ENCODE data around the gene FGGY. TPM values are rescaled to one million over a fixed set of nuclear protein-coding genes. Genes with fewer than 3 reads are reported as not detected.

FGGY gene
- total RNA-seq, 2 donors from 2014 or later, result 12.2 to 17.4 TPM

DNA sequence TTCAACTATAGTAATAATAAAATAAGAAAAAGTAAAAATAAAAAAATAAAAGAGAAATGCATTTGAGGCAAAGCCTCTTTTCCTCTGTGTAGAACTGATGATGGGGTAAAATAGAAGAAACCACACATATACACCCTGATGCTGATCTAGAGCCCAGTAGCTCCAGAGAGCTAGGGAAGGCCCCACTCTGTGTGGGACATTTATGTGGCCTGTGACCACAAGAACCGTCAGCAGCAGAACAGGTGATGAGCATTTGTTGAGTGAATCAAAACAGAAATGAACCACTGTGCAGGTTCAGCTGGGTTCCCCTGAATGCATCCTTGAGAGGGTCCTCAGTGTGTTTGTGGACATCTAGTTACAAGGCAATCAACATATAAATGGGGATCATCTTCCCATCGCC, 296.0 kb downstream of the FGGY start:
- no peak for DNase-seq
- no peaks in the 10 kb centered on the region for H3K9me3 ChIP-seq
- H3K4me1 ChIP-seq, result peaks cover 41% of the 10 kb centered on the region
- TF ChIP-seq POLR2A (IDR thresholded peaks at IDR 0.05), result no peak
- TF ChIP-seq, protein P1, sequence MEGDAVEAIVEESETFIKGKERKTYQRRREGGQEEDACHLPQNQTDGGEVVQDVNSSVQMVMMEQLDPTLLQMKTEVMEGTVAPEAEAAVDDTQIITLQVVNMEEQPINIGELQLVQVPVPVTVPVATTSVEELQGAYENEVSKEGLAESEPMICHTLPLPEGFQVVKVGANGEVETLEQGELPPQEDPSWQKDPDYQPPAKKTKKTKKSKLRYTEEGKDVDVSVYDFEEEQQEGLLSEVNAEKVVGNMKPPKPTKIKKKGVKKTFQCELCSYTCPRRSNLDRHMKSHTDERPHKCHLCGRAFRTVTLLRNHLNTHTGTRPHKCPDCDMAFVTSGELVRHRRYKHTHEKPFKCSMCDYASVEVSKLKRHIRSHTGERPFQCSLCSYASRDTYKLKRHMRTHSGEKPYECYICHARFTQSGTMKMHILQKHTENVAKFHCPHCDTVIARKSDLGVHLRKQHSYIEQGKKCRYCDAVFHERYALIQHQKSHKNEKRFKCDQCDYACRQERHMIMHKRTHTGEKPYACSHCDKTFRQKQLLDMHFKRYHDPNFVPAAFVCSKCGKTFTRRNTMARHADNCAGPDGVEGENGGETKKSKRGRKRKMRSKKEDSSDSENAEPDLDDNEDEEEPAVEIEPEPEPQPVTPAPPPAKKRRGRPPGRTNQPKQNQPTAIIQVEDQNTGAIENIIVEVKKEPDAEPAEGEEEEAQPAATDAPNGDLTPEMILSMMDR (IDR thresholded peaks at IDR 0.05), result no peak
- H3K27ac ChIP-seq, result peak overlapping the region in 2 of 4 donors; percentile 66 to 67
- no peaks in the 10 kb centered on the region for H3K27me3 ChIP-seq
- H3K36me3 ChIP-seq (replicated peaks in 1 of 2; ENCODE audit: insufficient read depth in 1 of 2, low read depth in 2 of 2), result no peaks in the 10 kb centered on the region
- H3K4me3 ChIP-seq, result no peak overlapping the region
- no peak for ATAC-seq
- intact Hi-C loops (cut with DNase I), result no loop called here
- WGBS, 2 donors, result 92 to 96% methylated on average over 2 of the region's 2 CpGs

DNA sequence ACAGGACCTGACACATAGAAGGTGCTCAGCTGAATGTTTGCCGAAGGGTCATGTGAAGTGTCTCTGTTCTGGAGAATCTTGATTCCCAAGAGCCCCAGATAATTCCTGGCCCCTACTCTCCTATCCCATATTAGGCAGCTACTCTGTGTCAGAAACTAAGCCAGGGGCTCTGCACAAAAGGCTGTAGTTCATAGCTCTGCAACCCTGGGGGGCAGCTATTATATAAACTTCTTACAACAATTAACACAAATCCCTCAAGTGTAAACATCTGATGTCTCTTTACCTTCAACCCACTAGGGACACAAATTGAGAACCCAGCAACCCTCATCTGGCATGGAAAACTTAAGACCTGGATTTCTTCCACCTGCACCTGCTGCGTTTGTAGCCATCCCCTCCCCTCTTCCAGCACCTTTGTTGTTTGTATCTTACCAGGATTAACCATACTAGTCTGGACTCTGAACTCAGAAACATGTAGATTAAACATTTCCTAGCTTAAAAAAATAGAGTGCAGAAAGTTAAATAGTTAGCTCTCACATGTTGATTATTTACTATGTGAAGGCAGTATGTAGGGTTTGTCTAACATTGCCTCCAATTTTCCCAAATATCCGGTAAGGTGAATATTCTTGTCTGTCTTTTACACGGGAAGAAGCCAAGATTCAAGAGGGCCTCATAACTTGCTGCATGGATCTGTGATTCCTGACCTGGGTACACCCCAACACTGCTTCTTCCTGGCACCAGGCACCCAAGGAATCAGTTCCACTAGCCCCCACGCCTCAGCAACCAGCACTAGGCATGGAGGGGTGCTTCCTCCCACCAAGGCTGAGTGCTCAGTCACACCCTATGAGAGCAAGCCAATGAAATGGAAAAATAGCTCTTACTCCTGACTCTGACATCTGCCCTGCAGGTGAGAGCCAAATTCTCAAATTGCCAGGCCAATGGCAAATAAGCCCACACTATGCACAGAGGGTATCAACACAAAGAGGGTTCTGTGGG, 297.2 kb downstream of the FGGY start:
- H3K4me3 ChIP-seq, result no peak overlapping the region
- intact Hi-C loops (cut with DNase I), result no loop called here
- DNase-seq (no peak), ATAC-seq (peak; percentile 23)
- no peak for TF ChIP-seq POLR2A (IDR thresholded peaks at IDR 0.05)
- H3K9me3 ChIP-seq, result no peaks in the 10 kb centered on the region
- no peaks in the 10 kb centered on the region for H3K36me3 ChIP-seq (replicated peaks in 1 of 2; ENCODE audit: insufficient read depth in 1 of 2, low read depth in 2 of 2)
- 23 to 28% methylated on average over 5 of the region's 5 CpGs for WGBS, 2 donors
- no peaks in the 10 kb centered on the region for H3K27me3 ChIP-seq
- peak overlapping the region in 3 of 4 donors; percentile 63 to 67 (median 66) for H3K27ac ChIP-seq
- H3K4me1 ChIP-seq, result peaks cover 41% of the 10 kb centered on the region

DNA sequence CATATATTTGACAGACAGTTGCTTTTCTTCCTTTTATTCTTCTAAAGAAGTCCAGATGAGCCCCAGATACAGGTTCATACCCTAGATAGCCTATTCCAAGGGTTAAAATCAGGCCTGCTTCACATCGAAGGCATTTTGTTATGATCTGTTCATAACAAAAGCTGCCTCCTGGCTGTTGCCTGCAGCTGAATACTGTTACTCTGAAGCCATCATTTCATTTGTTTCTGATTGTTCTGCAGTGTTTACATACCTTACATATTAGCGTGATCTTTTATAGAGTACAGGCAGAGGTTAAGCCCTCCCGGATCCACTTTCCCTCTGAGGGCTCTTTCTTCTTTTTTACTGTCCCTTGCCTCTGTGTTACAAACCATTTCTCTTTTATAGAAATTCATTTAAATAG, 298.9 kb downstream of the FGGY start:
- 51 to 52% methylated on average over 3 of the region's 3 CpGs for WGBS, 2 donors
- H3K27ac ChIP-seq, result peak overlapping the region in 3 of 4 donors; percentile 34 to 67 (median 66)

DNA sequence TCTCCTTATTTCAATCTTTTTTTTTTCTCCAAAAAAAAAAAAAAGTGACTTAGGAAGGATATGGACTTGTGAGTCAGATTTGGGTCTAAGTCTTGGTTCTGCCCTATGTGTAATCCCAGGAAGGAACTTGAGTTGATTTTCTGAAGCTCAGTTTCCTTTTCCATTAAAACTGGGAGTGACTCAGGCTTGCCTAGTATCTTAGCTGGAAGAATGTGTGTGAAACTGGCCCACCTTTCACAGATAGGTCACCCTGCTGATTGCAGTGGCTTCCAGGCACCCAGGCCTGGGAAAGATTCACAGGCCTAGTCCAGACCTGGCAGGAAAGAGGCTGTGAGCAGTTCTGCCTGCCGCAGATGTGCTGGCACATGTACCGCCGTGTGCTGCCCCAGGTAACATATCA, 299.5 kb downstream of the FGGY start:
- WGBS, 2 donors, result 22 to 28% methylated on average over 3 of the region's 3 CpGs
- no peak overlapping the region for H3K4me3 ChIP-seq
- no peaks in the 10 kb centered on the region for H3K9me3 ChIP-seq
- peaks cover 41% of the 10 kb centered on the region for H3K4me1 ChIP-seq
- intact Hi-C loops (cut with DNase I), result no loop called here
- TF ChIP-seq, protein P1 (IDR thresholded peaks at IDR 0.05), result no peak
- TF ChIP-seq POLR2A (IDR thresholded peaks at IDR 0.05), result no peak
- no peaks in the 10 kb centered on the region for H3K36me3 ChIP-seq (replicated peaks in 1 of 2; ENCODE audit: insufficient read depth in 1 of 2, low read depth in 2 of 2)
- peak; percentile 57 to 74 (median 68) for DNase-seq
- H3K27ac ChIP-seq, result peak overlapping the region in 3 of 4 donors; percentile 54 to 66 (median 62)
- no peaks in the 10 kb centered on the region for H3K27me3 ChIP-seq
- peak; percentile 83 for ATAC-seq

More for the DNA sequence above, 298.9 kb downstream of the FGGY start:
- DNase-seq (no peak), ATAC-seq (no peak)
- Histone ChIP-seq H3K27me3 (no peaks in the 10 kb centered on the region), H3K36me3 (replicated peaks in 1 of 2; ENCODE audit: insufficient read depth in 1 of 2, low read depth in 2 of 2) (no peaks in the 10 kb centered on the region), H3K4me3 (no peak overlapping the region), H3K4me1 (peaks cover 41% of the 10 kb centered on the region), H3K9me3 (no peaks in the 10 kb centered on the region)
- TF ChIP-seq POLR2A (IDR thresholded peaks at IDR 0.05), result no peak
- intact Hi-C loops (cut with DNase I), result no loop called here

DNA sequence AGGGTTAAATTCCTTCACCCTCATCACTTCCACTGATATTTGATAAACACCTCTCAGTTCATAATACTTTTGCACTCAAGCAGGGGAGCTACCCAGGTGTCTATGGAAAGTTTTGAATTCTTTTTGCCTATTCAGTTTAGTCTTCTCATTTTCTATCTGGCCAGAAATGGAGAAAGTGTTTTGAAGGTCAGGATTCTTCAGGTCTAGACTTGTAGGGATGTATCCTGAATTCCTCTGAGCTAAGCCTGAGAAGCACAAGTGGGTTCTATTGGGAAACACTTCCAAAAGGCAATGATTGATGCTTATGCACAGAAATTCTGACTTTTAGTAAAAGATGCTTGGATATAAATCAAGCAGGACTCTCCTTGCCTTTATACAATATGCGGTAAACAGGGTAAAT, 300.1 kb downstream of the FGGY start:
- DNase-seq (no peak), ATAC-seq (no peak)
- intact Hi-C loops (cut with DNase I), result no loop called here
- Histone ChIP-seq H3K27ac (peak overlapping the region in 3 of 4 donors; percentile 54 to 66 (median 62)), H3K4me3 (no peak overlapping the region), H3K27me3 (no peaks in the 10 kb centered on the region), H3K9me3 (no peaks in the 10 kb centered on the region), H3K4me1 (peaks cover 41% of the 10 kb centered on the region), H3K36me3 (replicated peaks in 1 of 2; ENCODE audit: insufficient read depth in 1 of 2, low read depth in 2 of 2) (no peaks in the 10 kb centered on the region)
- 100% methylated on average over 1 of the region's 1 CpG for WGBS, 2 donors
- TF ChIP-seq, protein P1 (IDR thresholded peaks at IDR 0.05), result no peak
- TF ChIP-seq POLR2A (IDR thresholded peaks at IDR 0.05), result no peak

Measured in body of pancreas (tissue), 4 donors.